GM23338 (cell line): ENCODE results near the gene EPGN. TPM values are rescaled to one million over a fixed set of nuclear protein-coding genes. Genes with fewer than 3 reads are reported as not detected.

Source experiments
- ATAC-seq: fragments of 200-7000 bp; cut with Tn5 transposase; 3 replicates; pipeline ENCODE4 v1.9.1; 2020
- DNase-seq: peaks from one replicate; pipeline ENCODE4 v3.0.0-alpha.2; 2015; ENCODE audit warnings: low spot score
- H2AFZ ChIP-seq: fragments of 200-600 bp; sonication (generic); 2 replicates; pipeline ENCODE4 v1.8.0; 2016; ENCODE audit warnings: antibody characterized with exemption, mild to moderate bottlenecking, moderate library complexity
- H3F3A ChIP-seq: fragments of 200-600 bp; sonication (generic); replicated peaks from 2 replicates; pipeline ENCODE4 v1.8.0; 2017; ENCODE audit warnings: antibody characterized with exemption, mixed run types, low read depth
- H3K27ac ChIP-seq: fragments of 200-600 bp; sonication (generic); 2 replicates; pipeline ENCODE4 v1.6.1; 2016; ENCODE audit warnings: low read depth
- H3K27me3 ChIP-seq: fragments of 200-600 bp; sonication (generic); 2 replicates; pipeline ENCODE4 v1.8.0; 2016; ENCODE audit warnings: mild to moderate bottlenecking, mixed run types, moderate library complexity; ENCODE audit not compliant: insufficient read depth
- H3K36me3 ChIP-seq: fragments of 200-600 bp; sonication (generic); 2 replicates; pipeline ENCODE4 v1.8.0; 2016; ENCODE audit warnings: mild to moderate bottlenecking; ENCODE audit not compliant: insufficient read depth
- H3K4me1 ChIP-seq: fragments of 200-600 bp; sonication (generic); 2 replicates; pipeline ENCODE4 v1.8.0; 2016; ENCODE audit warnings: mild to moderate bottlenecking, moderate library complexity; ENCODE audit not compliant: insufficient read depth
- H3K4me2 ChIP-seq: fragments of 200-600 bp; sonication (generic); 2 replicates; pipeline ENCODE4 v1.7.1; 2017; ENCODE audit warnings: mixed run types
- H3K4me3 ChIP-seq: fragments of 200-600 bp; sonication (generic); 2 replicates; pipeline ENCODE4 v1.6.1; 2016; ENCODE audit warnings: mixed run types
- H3K79me2 ChIP-seq: fragments of 200-600 bp; sonication (generic); replicated peaks from 2 replicates; pipeline ENCODE4 v1.8.0; 2017; ENCODE audit warnings: mild to moderate bottlenecking; ENCODE audit not compliant: insufficient read depth
- H3K9me2 ChIP-seq: fragments of 200-600 bp; sonication (generic); 2 replicates; pipeline ENCODE4 v1.8.0; 2017; ENCODE audit not compliant: insufficient read depth
- H4K20me1 ChIP-seq: fragments of 200-600 bp; sonication (generic); replicated peaks from 2 replicates; pipeline ENCODE4 v1.8.0; 2017; ENCODE audit warnings: mild to moderate bottlenecking; ENCODE audit not compliant: insufficient read depth
- H3K27ac Mint-ChIP-seq: 2 replicates; pipeline ENCODE4 v1.8.0; 2020; ENCODE audit warnings: inconsistent platforms, mild to moderate bottlenecking, moderate library complexity, mixed read lengths
- H3K27me3 Mint-ChIP-seq: 3 replicates; pipeline ENCODE4 v1.8.0; 2022; ENCODE audit warnings: low read depth, mild to moderate bottlenecking, moderate library complexity, mixed read lengths, inconsistent platforms; ENCODE audit not compliant: insufficient read depth, poor library complexity
- H3K36me3 Mint-ChIP-seq: 3 replicates; pipeline ENCODE4 v1.8.0; 2021; ENCODE audit warnings: low read depth, mild to moderate bottlenecking, inconsistent platforms, moderate library complexity, mixed read lengths
- H3K4me1 Mint-ChIP-seq: 3 replicates; pipeline ENCODE4 v1.8.0; 2020; ENCODE audit warnings: mild to moderate bottlenecking, inconsistent platforms, mixed read lengths
- H3K4me3 Mint-ChIP-seq: 3 replicates; pipeline ENCODE4 v1.8.0; 2021; ENCODE audit warnings: moderate library complexity, mild to moderate bottlenecking, inconsistent platforms, mixed read lengths
- H3K9me3 Mint-ChIP-seq: 3 replicates; pipeline ENCODE4 v1.8.0; 2020; ENCODE audit warnings: moderate library complexity, mild to moderate bottlenecking, inconsistent platforms, mixed read lengths
- CREB1 ChIP-seq: fragments of 250-450 bp; sonication (Bioruptor Pico); IDR thresholded peaks from 2 replicates; pipeline ENCODE4 v1.5.0; 2020; ENCODE audit warnings: low read depth, mild to moderate bottlenecking, moderate library complexity
- ETS1 ChIP-seq: IDR thresholded peaks from 2 replicates; pipeline ENCODE4 v1.6.1; 2016; ENCODE audit warnings: antibody characterized with exemption
- EZH2 ChIP-seq: fragments of 200-600 bp; sonication (generic); IDR thresholded peaks from one replicate; pipeline ENCODE4 v1.8.0; 2017; ENCODE audit warnings: antibody characterized with exemption, mild to moderate bottlenecking, low read depth; ENCODE audit not compliant: unreplicated experiment
- EZH2phosphoT487 ChIP-seq: fragments of 200-600 bp; sonication (generic); IDR thresholded peaks from one replicate; pipeline ENCODE4 v1.8.1; 2018; ENCODE audit warnings: antibody characterized with exemption; ENCODE audit not compliant: unreplicated experiment
- JUNB ChIP-seq: IDR thresholded peaks from one replicate; pipeline ENCODE4 v1.6.1; 2016; ENCODE audit warnings: antibody characterized with exemption; ENCODE audit not compliant: unreplicated experiment
- NANOG ChIP-seq: IDR thresholded peaks from 2 replicates; pipeline ENCODE4 v1.6.1; 2016; ENCODE audit warnings: antibody characterized with exemption, borderline replicate concordance
- POLR2AphosphoS5 ChIP-seq: IDR thresholded peaks from 2 replicates; pipeline ENCODE4 v1.6.1; 2016; ENCODE audit warnings: antibody characterized with exemption, low read depth
- REST ChIP-seq: IDR thresholded peaks from one replicate; pipeline ENCODE4 v1.6.1; 2018; ENCODE audit warnings: antibody characterized with exemption; ENCODE audit not compliant: unreplicated experiment
- STAT1 ChIP-seq: IDR thresholded peaks from one replicate; pipeline ENCODE4 v1.6.1; 2016; ENCODE audit warnings: antibody characterized with exemption; ENCODE audit not compliant: unreplicated experiment
- ZNF114 ChIP-seq: fragments of 250-450 bp; sonication (Bioruptor Pico); IDR thresholded peaks from 2 replicates; pipeline ENCODE4 v1.5.0; 2020; ENCODE audit warnings: mild to moderate bottlenecking, moderate library complexity
- ZNF331 ChIP-seq: fragments of 250-450 bp; sonication (Bioruptor Pico); IDR thresholded peaks from 2 replicates; pipeline ENCODE4 v1.5.0; 2020; ENCODE audit warnings: low read depth, mild to moderate bottlenecking, moderate library complexity
- polyA plus RNA-seq: library from polyadenylated mRNA; unstranded; fragments of >200 nt; fragmentation: Nextera tagmentation; extraction: Ambion mirVana; gene quantifications from 2 replicates; pipeline ENCODE4 v1.2.1, GENCODE V29; 2016
- total RNA-seq: library from RNA; depleted of rRNA; stranded (reverse); fragments of >200 nt; shearing (Covaris generic); gene quantifications from 2 replicates; pipeline ENCODE4 v1.2.3, GENCODE V29; 2014
- TF ChIP-seq, protein P1 (sequence below), 2 experiments: fragments of 200-600 bp in 1 of 2; sonication (generic) in 1 of 2; conservative IDR thresholded peaks; 2 replicates each; pipeline versions ENCODE4 v1.5.1 to v1.6.1; 2016 to 2017; ENCODE audit warnings: antibody characterized with exemption in 2 of 2, low read depth in 2 of 2, mild to moderate bottlenecking in 2 of 2, moderate library complexity in 1 of 2
- TF ChIP-seq, protein P2 (sequence below): fragments of 250-450 bp; sonication (Bioruptor Pico); IDR thresholded peaks from 2 replicates; pipeline ENCODE4 v1.5.0; 2020; ENCODE audit warnings: mild to moderate bottlenecking, moderate library complexity

Gene EPGN
- total and polyA plus RNA-seq, 2 experiments from 2014 or later, result not detected

DNA sequence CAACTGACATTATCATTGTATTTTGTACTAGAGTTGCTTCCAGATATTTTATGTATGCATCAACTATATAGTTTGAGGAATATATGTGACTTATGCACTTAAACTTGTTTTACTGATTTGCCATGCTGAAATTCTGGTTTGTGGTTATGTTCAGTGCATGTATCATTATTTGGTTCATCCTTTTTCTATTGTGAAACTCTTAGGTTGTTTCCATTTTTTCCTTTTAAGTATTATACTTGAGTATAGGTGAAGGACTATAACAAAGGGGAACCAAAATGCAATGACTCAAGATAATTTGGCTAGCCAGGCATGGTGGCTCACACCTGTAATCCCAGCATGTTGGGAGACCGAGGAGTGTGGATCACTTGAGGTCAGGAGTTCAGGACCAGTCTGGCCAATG, 21.1 kb upstream of the EPGN start:
- H3K4me3 ChIP-seq, result no peak overlapping the region
- no peaks in the 10 kb centered on the region for H3K79me2 ChIP-seq
- Mint-ChIP-seq H3K4me1 (no peaks in the 10 kb centered on the region), H3K27me3 (no peaks in the 10 kb centered on the region), H3K36me3 (no peaks in the 10 kb centered on the region), H3K27ac (no peak overlapping the region), H3K9me3 (no peaks in the 10 kb centered on the region), H3K4me3 (no peak overlapping the region)
- no peak for ATAC-seq
- DNase-seq, result no peak
- no peaks in the 10 kb centered on the region for H3K36me3 ChIP-seq
- H3K9me2 ChIP-seq, result no peaks in the 10 kb centered on the region
- H3K4me2 ChIP-seq, result no peak overlapping the region
- no peaks in the 10 kb centered on the region for H3K27me3 ChIP-seq
- TF ChIP-seq ETS1 (no peak), CREB1 (CRISPR knock-in tag) (no peak), JUNB (no peak), POLR2AphosphoS5 (no peak), REST (no peak), EZH2 (no peak), NANOG (no peak), STAT1 (no peak), ZNF114 (CRISPR knock-in tag) (no peak), EZH2phosphoT487 (no peak), ZNF331 (CRISPR knock-in tag) (no peak)
- TF ChIP-seq, protein P1, sequence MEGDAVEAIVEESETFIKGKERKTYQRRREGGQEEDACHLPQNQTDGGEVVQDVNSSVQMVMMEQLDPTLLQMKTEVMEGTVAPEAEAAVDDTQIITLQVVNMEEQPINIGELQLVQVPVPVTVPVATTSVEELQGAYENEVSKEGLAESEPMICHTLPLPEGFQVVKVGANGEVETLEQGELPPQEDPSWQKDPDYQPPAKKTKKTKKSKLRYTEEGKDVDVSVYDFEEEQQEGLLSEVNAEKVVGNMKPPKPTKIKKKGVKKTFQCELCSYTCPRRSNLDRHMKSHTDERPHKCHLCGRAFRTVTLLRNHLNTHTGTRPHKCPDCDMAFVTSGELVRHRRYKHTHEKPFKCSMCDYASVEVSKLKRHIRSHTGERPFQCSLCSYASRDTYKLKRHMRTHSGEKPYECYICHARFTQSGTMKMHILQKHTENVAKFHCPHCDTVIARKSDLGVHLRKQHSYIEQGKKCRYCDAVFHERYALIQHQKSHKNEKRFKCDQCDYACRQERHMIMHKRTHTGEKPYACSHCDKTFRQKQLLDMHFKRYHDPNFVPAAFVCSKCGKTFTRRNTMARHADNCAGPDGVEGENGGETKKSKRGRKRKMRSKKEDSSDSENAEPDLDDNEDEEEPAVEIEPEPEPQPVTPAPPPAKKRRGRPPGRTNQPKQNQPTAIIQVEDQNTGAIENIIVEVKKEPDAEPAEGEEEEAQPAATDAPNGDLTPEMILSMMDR (conservative IDR thresholded peaks at IDR 0.05; ENCODE audit: low read depth in 2 of 2), result no peak
- TF ChIP-seq, protein P2, sequence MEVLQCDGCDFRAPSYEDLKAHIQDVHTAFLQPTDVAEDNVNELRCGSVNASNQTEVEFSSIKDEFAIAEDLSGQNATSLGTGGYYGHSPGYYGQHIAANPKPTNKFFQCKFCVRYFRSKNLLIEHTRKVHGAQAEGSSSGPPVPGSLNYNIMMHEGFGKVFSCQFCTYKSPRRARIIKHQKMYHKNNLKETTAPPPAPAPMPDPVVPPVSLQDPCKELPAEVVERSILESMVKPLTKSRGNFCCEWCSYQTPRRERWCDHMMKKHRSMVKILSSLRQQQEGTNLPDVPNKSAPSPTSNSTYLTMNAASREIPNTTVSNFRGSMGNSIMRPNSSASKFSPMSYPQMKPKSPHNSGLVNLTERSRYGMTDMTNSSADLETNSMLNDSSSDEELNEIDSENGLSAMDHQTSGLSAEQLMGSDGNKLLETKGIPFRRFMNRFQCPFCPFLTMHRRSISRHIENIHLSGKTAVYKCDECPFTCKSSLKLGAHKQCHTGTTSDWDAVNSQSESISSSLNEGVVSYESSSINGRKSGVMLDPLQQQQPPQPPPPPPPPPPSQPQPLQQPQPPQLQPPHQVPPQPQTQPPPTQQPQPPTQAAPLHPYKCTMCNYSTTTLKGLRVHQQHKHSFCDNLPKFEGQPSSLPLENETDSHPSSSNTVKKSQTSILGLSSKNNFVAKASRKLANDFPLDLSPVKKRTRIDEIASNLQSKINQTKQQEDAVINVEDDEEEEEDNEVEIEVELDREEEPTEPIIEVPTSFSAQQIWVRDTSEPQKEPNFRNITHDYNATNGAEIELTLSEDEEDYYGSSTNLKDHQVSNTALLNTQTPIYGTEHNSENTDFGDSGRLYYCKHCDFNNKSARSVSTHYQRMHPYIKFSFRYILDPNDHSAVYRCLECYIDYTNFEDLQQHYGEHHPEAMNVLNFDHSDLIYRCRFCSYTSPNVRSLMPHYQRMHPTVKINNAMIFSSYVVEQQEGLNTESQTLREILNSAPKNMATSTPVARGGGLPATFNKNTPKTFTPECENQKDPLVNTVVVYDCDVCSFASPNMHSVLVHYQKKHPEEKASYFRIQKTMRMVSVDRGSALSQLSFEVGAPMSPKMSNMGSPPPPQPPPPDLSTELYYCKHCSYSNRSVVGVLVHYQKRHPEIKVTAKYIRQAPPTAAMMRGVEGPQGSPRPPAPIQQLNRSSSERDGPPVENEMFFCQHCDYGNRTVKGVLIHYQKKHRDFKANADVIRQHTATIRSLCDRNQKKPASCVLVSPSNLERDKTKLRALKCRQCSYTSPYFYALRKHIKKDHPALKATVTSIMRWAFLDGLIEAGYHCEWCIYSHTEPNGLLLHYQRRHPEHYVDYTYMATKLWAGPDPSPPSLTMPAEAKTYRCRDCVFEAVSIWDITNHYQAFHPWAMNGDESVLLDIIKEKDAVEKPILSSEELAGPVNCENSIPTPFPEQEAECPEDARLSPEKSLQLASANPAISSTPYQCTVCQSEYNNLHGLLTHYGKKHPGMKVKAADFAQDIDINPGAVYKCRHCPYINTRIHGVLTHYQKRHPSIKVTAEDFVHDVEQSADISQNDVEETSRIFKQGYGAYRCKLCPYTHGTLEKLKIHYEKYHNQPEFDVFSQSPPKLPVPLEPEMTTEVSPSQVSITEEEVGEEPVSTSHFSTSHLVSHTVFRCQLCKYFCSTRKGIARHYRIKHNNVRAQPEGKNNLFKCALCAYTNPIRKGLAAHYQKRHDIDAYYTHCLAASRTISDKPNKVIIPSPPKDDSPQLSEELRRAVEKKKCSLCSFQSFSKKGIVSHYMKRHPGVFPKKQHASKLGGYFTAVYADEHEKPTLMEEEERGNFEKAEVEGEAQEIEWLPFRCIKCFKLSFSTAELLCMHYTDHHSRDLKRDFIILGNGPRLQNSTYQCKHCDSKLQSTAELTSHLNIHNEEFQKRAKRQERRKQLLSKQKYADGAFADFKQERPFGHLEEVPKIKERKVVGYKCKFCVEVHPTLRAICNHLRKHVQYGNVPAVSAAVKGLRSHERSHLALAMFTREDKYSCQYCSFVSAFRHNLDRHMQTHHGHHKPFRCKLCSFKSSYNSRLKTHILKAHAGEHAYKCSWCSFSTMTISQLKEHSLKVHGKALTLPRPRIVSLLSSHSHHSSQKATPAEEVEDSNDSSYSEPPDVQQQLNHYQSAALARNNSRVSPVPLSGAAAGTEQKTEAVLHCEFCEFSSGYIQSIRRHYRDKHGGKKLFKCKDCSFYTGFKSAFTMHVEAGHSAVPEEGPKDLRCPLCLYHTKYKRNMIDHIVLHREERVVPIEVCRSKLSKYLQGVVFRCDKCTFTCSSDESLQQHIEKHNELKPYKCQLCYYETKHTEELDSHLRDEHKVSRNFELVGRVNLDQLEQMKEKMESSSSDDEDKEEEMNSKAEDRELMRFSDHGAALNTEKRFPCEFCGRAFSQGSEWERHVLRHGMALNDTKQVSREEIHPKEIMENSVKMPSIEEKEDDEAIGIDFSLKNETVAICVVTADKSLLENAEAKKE (CRISPR knock-in tag), result no peak
- H2AFZ ChIP-seq, result no peak overlapping the region
- no peaks in the 10 kb centered on the region for H3F3A ChIP-seq
- H4K20me1 ChIP-seq, result no peaks in the 10 kb centered on the region
- no peak overlapping the region for H3K27ac ChIP-seq
- H3K4me1 ChIP-seq, result no peaks in the 10 kb centered on the region
